HEK293T (cell line): ENCODE results near the gene KLHL36.

ENCODE experiments used
- BHLHE40 ChIP-seq: fragments of 450-650 bp; IDR thresholded peaks from 2 replicates; pipeline ENCODE4 v1.6.1; 2016; ENCODE audit warnings: mild to moderate bottlenecking, moderate library complexity, borderline replicate concordance
- CTBP1 ChIP-seq: fragments of 450-650 bp; IDR thresholded peaks from 2 replicates; pipeline ENCODE4 v1.6.1; 2016; ENCODE audit warnings: borderline replicate concordance
- FOXA1 ChIP-seq: fragments of 450-650 bp; IDR thresholded peaks from 2 replicates; pipeline ENCODE4 v1.6.1; 2016; ENCODE audit warnings: mild to moderate bottlenecking
- FOXM1 ChIP-seq: fragments of 450-650 bp; IDR thresholded peaks from 2 replicates; pipeline ENCODE4 v1.6.1; 2017; ENCODE audit warnings: mild to moderate bottlenecking, borderline replicate concordance
- NFRKB ChIP-seq: fragments of 450-650 bp; IDR thresholded peaks from 2 replicates; pipeline ENCODE4 v1.6.1; 2016; ENCODE audit warnings: mild to moderate bottlenecking, moderate library complexity
- SP1 ChIP-seq: fragments of 450-650 bp; IDR thresholded peaks from 2 replicates; pipeline ENCODE4 v1.6.1; 2017
- TARDBP ChIP-seq: fragments of 450-650 bp; IDR thresholded peaks from 2 replicates; pipeline ENCODE4 v1.6.1; 2016

DNA sequence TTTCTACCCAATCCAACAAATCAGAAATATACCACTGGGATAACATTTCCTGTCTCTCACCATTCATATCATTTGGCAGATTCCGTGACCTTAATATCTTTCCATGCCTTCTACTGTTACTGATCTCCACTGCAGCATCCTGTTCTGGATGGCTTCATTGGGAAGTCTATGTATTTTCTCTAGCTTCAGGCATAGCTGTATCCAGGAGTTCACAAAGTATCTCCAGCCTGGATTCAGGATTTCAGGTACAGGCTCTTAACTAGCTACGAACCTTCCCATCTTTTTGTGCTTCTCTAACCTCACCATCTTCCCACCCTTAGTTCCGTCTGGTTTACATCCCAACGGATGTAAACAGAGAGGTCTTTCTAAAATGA is 36.3 kb downstream of the KLHL36 start:
- no peak for TF ChIP-seq BHLHE40
- TF ChIP-seq NFRKB, result no peak
- no peak for TF ChIP-seq TARDBP
- no peak for TF ChIP-seq CTBP1
- no peak for TF ChIP-seq FOXM1
- TF ChIP-seq FOXA1, result no peak
- TF ChIP-seq SP1, result no peak
